DOHH2 (cell line): ENCODE data around the gene OR10C1.
"Not testable (repeated sequence)": the region's sequence is repeated elsewhere in the genome, so short reads cannot be mapped to it uniquely, and the experiment has no call there.

Source experiments
- H3F3A ChIP-seq: fragments of 200-600 bp; sonication (generic), shearing (Covaris generic); 2 replicates; pipeline ENCODE4 v1.6.0; 2016; ENCODE audit warnings: antibody characterized with exemption, mild to moderate bottlenecking; ENCODE audit not compliant: control insufficient read depth, insufficient read depth
- H3K27ac ChIP-seq: fragments of 200-600 bp; sonication (generic); 2 replicates; pipeline ENCODE4 v1.5.1; 2014; ENCODE audit warnings: low read depth, mild to moderate bottlenecking, low read length, moderate library complexity
- H3K27me3 ChIP-seq: fragments of 200-600 bp; sonication (generic); 2 replicates; pipeline ENCODE4 v1.6.1; 2014; ENCODE audit warnings: mild to moderate bottlenecking, low read length, mixed read lengths; ENCODE audit not compliant: control insufficient read depth
- H3K36me3 ChIP-seq: fragments of 200-600 bp; sonication (generic); 2 replicates; pipeline ENCODE4 v1.6.1; 2014; ENCODE audit warnings: mild to moderate bottlenecking, low read length, moderate library complexity, mixed read lengths; ENCODE audit not compliant: control insufficient read depth
- H3K4me1 ChIP-seq: fragments of 200-600 bp; sonication (generic); 2 replicates; pipeline ENCODE4 v1.6.1; 2014; ENCODE audit warnings: mild to moderate bottlenecking, low read length, mixed read lengths; ENCODE audit not compliant: control insufficient read depth
- H3K4me2 ChIP-seq: fragments of 200-600 bp; sonication (generic); 2 replicates; pipeline ENCODE4 v1.6.0; 2014; ENCODE audit warnings: mild to moderate bottlenecking, low read length, moderate library complexity
- H3K4me3 ChIP-seq: fragments of 200-600 bp; sonication (generic); 2 replicates; pipeline ENCODE4 v1.5.1; 2014; ENCODE audit warnings: mild to moderate bottlenecking, low read length, mixed read lengths
- H3K79me2 ChIP-seq: fragments of 200-600 bp; sonication (generic); 2 replicates; pipeline ENCODE4 v1.6.1; 2014; ENCODE audit warnings: mild to moderate bottlenecking, low read length, mixed read lengths; ENCODE audit not compliant: control insufficient read depth
- H3K9me2 ChIP-seq: fragments of 200-600 bp; sonication (generic); replicated peaks from 2 replicates; pipeline ENCODE4 v1.6.1; 2014; ENCODE audit warnings: mild to moderate bottlenecking, low read length, mixed read lengths; ENCODE audit not compliant: control insufficient read depth
- H3K9me3 ChIP-seq: fragments of 200-600 bp; sonication (generic); 2 replicates; pipeline ENCODE4 v1.6.1; 2014; ENCODE audit warnings: antibody characterized with exemption, low read length, mixed read lengths; ENCODE audit not compliant: control insufficient read depth, insufficient read depth
- H4K20me1 ChIP-seq: fragments of 200-600 bp; sonication (generic); 2 replicates; pipeline ENCODE4 v1.6.0; 2014; ENCODE audit warnings: low read depth, mild to moderate bottlenecking, antibody characterized with exemption, low read length, moderate library complexity; ENCODE audit not compliant: control insufficient read depth, insufficient read depth
- EZH2phosphoT487 ChIP-seq: fragments of 200-600 bp; sonication (generic); IDR thresholded peaks from 2 replicates; pipeline ENCODE4 v1.6.1; 2017; ENCODE audit warnings: borderline replicate concordance, mild to moderate bottlenecking, antibody characterized with exemption, low read length, moderate library complexity, mixed read lengths
- TF ChIP-seq, protein P1 (sequence below): fragments of 200-600 bp; sonication (generic); IDR thresholded peaks from one replicate; pipeline ENCODE4 v1.5.1; 2014; ENCODE audit warnings: antibody characterized with exemption, mild to moderate bottlenecking, low read depth, low read length; ENCODE audit not compliant: poor library complexity, severe bottlenecking

Gene OR10C1

DNA sequence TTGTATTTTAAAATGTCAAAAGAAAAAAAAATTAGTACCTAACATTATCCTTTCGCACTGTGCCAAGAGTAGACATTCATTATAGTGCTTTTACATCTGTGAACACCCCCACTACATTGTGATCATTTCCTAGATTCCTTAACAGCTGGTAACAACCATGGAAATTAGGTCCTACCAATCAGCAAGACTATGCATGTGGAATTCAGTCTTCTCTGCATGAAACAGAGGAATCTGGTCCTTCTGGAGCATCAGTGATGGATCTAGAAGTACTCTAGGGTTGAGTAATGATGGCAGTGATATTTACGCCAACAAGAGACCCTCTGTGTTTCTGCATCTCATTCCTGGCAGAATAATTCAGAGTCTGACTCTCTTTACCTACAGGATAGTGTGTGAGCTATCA lies 14.9 kb upstream of the OR10C1 start:
- H3K4me1 ChIP-seq = no peaks in the 10 kb centered on the region
- no peaks in the 10 kb centered on the region for H3K36me3 ChIP-seq
- no peak overlapping the region for H3K4me2 ChIP-seq

DNA sequence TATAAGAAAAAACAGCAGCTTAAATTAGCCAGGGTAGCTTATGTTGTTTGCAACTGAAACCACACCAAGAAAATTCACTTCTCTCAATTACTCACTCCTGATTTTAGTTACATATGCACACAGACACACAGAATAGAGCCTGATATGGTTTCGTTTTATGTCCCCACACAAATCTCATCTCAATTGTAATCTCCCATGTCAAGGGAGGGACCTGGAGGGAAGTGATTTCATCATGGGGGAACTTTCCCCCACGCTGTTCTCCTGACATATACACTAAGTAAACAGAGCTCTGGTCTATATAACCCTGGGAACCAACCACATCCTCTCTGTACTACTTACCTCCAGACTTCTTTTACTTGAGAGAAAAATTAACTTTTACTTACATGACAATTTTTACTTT lies 14.5 kb upstream of the OR10C1 start:
- TF ChIP-seq, protein P1, sequence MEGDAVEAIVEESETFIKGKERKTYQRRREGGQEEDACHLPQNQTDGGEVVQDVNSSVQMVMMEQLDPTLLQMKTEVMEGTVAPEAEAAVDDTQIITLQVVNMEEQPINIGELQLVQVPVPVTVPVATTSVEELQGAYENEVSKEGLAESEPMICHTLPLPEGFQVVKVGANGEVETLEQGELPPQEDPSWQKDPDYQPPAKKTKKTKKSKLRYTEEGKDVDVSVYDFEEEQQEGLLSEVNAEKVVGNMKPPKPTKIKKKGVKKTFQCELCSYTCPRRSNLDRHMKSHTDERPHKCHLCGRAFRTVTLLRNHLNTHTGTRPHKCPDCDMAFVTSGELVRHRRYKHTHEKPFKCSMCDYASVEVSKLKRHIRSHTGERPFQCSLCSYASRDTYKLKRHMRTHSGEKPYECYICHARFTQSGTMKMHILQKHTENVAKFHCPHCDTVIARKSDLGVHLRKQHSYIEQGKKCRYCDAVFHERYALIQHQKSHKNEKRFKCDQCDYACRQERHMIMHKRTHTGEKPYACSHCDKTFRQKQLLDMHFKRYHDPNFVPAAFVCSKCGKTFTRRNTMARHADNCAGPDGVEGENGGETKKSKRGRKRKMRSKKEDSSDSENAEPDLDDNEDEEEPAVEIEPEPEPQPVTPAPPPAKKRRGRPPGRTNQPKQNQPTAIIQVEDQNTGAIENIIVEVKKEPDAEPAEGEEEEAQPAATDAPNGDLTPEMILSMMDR = no peak
- no peak for TF ChIP-seq EZH2phosphoT487

More for the DNA sequence above, 14.9 kb upstream of the OR10C1 start:
- Histone ChIP-seq H3K9me3 (no peaks in the 10 kb centered on the region), H3K27ac (no peak overlapping the region), H3F3A (no peaks in the 10 kb centered on the region), H3K9me2 (no peaks in the 10 kb centered on the region), H4K20me1 (no peaks in the 10 kb centered on the region), H3K27me3 (no peaks in the 10 kb centered on the region), H3K4me3 (no peak overlapping the region), H3K79me2 (no peaks in the 10 kb centered on the region)
- no peak for TF ChIP-seq EZH2phosphoT487
- TF ChIP-seq, protein P1 = no peak

DNA sequence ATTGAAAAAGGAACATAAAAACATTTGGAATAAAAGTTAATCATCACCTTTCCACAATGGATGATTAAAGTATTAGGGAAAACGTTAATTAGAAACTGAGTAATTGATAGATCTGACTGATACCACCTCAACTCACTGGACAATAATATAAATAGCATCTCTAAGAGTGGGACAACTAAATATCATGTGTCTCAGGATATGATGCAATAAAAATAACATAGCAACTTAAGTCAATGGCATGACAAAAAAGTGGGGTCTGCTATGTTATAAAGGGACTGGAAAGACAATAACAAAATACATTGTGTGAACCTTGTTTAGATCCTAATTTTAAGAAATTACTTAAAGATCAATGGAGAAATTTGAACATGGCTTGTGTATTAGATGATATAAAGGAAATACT lies 14.0 kb upstream of the OR10C1 start:
- TF ChIP-seq, protein P1 = no peak
- no peak for TF ChIP-seq EZH2phosphoT487
- Histone ChIP-seq H3K27ac (no peak overlapping the region), H3K79me2 (no peaks in the 10 kb centered on the region), H3K4me1 (no peaks in the 10 kb centered on the region), H4K20me1 (no peaks in the 10 kb centered on the region), H3K27me3 (no peaks in the 10 kb centered on the region), H3K9me3 (no peaks in the 10 kb centered on the region), H3K36me3 (no peaks in the 10 kb centered on the region), H3K4me3 (no peak overlapping the region), H3K4me2 (no peak overlapping the region), H3F3A (no peaks in the 10 kb centered on the region), H3K9me2 (no peaks in the 10 kb centered on the region)

More for the DNA sequence above, 14.5 kb upstream of the OR10C1 start:
- H3K4me1 ChIP-seq = no peaks in the 10 kb centered on the region
- no peaks in the 10 kb centered on the region for H3K36me3 ChIP-seq
- H3K4me3 ChIP-seq = no peak overlapping the region
- no peaks in the 10 kb centered on the region for H3K9me3 ChIP-seq
- no peaks in the 10 kb centered on the region for H3K9me2 ChIP-seq
- no peaks in the 10 kb centered on the region for H4K20me1 ChIP-seq
- H3K27ac ChIP-seq = no peak overlapping the region
- no peak overlapping the region for H3K4me2 ChIP-seq
- H3K27me3 ChIP-seq = no peaks in the 10 kb centered on the region
- no peaks in the 10 kb centered on the region for H3K79me2 ChIP-seq
- no peaks in the 10 kb centered on the region for H3F3A ChIP-seq

DNA sequence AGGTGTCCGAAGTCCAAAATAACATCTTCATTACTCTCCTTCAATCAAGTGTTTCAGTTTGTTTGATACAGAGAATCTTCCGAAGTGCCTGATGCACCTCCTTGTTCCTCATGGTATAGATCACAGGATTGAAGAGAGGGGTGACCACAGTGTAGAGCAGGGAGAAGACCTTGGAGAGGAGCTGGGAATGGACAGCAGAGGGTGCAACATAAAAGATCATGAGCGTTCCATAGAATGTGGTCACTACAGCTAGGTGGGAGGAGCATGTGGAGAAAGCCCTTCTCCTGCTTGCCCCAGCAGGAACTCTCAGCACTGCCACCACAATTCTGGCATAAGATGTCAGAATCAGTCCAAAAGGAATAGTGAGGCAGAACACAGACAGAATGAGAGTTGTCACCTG lies 12.5 kb upstream of the OR10C1 start:
- H3K4me2 ChIP-seq = no peak overlapping the region
- H3K9me2 ChIP-seq = no peaks in the 10 kb centered on the region
- H3K27ac ChIP-seq = no peak overlapping the region
- no peaks in the 10 kb centered on the region for H3K27me3 ChIP-seq
- no peaks in the 10 kb centered on the region for H3K36me3 ChIP-seq
- no peaks in the 10 kb centered on the region for H3K4me1 ChIP-seq
- H3K4me3 ChIP-seq = no peak overlapping the region
- H3K9me3 ChIP-seq = no peaks in the 10 kb centered on the region
- no peaks in the 10 kb centered on the region for H3K79me2 ChIP-seq
- H3F3A ChIP-seq = no peaks in the 10 kb centered on the region
- no peak for TF ChIP-seq EZH2phosphoT487
- TF ChIP-seq, protein P1 = no peak
- no peaks in the 10 kb centered on the region for H4K20me1 ChIP-seq

DNA sequence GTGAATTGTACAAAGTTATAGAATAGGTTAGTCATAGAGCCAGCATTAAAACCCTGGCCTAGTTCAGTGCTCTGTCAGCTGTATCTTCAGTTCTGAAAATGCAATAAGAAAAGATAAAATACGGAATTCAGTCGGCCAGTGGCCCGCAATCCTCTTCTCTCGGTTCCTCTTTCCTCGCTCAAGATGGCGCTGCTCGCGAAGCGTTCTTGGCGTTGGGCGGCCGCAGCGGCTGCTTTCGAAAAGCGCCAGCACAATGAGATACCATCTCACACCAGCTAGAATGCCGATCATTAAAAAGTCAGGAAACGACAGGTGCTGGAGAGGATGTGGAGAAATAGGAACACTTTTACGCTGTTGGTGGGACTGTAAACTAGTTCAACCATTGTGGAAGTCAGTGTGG lies 2.4 kb upstream of the OR10C1 start:
- H3K27ac ChIP-seq, H3K9me2 ChIP-seq, H3K9me3 ChIP-seq: not testable (repeated sequence)

More for the DNA sequence above, 2.4 kb upstream of the OR10C1 start:
- H3K36me3 ChIP-seq, H3F3A ChIP-seq, H3K4me2 ChIP-seq, H3K27me3 ChIP-seq, H4K20me1 ChIP-seq, H3K4me3 ChIP-seq, H3K4me1 ChIP-seq, H3K79me2 ChIP-seq: not testable (repeated sequence)
